ENCODE results near the gene MRPL21. TPM values are rescaled to one million over a fixed set of nuclear protein-coding genes. Genes with fewer than 3 reads are reported as not detected.

MRPL21 gene
- total and polyA plus RNA-seq, 2 donors from 2014 or later: 45.0 to 147 TPM

- intact Hi-C loops (cut with DNase I): no loop called here
- peaks cover 0 to 4% (median 0%) of the 10 kb centered on the region in 3 donors for H3K9me3 ChIP-seq (ENCODE audit: control insufficient read depth in 2 of 3, insufficient read depth in 1 of 3, low read length in 3 of 3)
- no peaks in the 10 kb centered on the region for H3K27me3 ChIP-seq (ENCODE audit: control insufficient read depth, insufficient read depth, low read length)
- H3K36me3 ChIP-seq (ENCODE audit: control insufficient read depth in 2 of 3, insufficient read depth in 3 of 3, low read length in 3 of 3): no peaks in the 10 kb centered on the region
- TF ChIP-seq CTCF (IDR thresholded peaks at IDR 0.05; ENCODE audit: borderline replicate concordance, extremely low read depth, insufficient read depth): no peak
- no peak overlapping the region for H3K9ac ChIP-seq (ENCODE audit: low read length in 3 of 3)
- no peak for DNase-seq
- H3K27ac ChIP-seq (ENCODE audit: low read depth in 2 of 2, low read length in 2 of 2): no peak overlapping the region
- no peak overlapping the region for H3K4me3 ChIP-seq (ENCODE audit: low read length in 3 of 3)
- FAIRE-seq: no peak
- H3K4me1 ChIP-seq (ENCODE audit: control insufficient read depth in 2 of 3, insufficient read depth in 2 of 3, low read depth in 1 of 3, low read length in 3 of 3): peaks cover 0 to 4% (median 0%) of the 10 kb centered on the region in 3 donors
Measured at GRCh38 chr11:68867066-68867465, 36.6 kb downstream of the MRPL21 start.

DNA sequence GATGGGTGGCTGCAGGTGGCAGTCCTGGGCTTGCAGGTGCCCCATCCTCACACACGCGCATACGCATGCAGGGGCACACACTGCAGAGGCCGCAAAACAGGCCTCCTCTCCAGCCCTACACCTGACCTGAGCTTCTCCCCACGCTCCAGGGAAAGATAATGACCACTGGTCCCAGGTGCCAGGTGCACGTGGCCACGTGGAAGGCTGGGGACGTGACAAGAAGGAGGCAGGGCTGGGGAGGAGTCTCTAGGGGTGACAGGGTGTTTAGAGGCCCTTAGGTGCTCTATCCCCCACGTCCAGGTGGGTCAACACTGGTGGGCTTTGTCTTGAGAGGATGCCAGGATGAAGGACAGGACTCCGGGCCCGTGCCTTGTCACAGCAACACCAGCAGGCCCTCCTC, 38.4 kb downstream of the MRPL21 start:
- no peaks in the 10 kb centered on the region for H3K4me1 ChIP-seq (ENCODE audit: control insufficient read depth in 2 of 3, insufficient read depth in 2 of 3, low read depth in 1 of 3, low read length in 3 of 3)
- no peak overlapping the region for H3K9ac ChIP-seq (ENCODE audit: low read length in 3 of 3)
- FAIRE-seq (no peak), DNase-seq (no peak)
- TF ChIP-seq CTCF (IDR thresholded peaks at IDR 0.05; ENCODE audit: borderline replicate concordance, extremely low read depth, insufficient read depth): no peak
- no peaks in the 10 kb centered on the region for H3K27me3 ChIP-seq (ENCODE audit: control insufficient read depth, insufficient read depth, low read length)
- peaks cover 0 to 4% (median 0%) of the 10 kb centered on the region in 3 donors for H3K9me3 ChIP-seq (ENCODE audit: control insufficient read depth in 2 of 3, insufficient read depth in 1 of 3, low read length in 3 of 3)
- no peak overlapping the region for H3K4me3 ChIP-seq (ENCODE audit: low read length in 3 of 3)
- no peaks in the 10 kb centered on the region for H3K36me3 ChIP-seq (ENCODE audit: control insufficient read depth in 2 of 3, insufficient read depth in 3 of 3, low read length in 3 of 3)
- no peak overlapping the region for H3K27ac ChIP-seq (ENCODE audit: low read depth in 2 of 2, low read length in 2 of 2)
- intact Hi-C loops (cut with DNase I): no loop called here

- intact Hi-C loops (cut with DNase I): no loop called here
- DNase-seq: no peak
- H3K4me3 ChIP-seq (ENCODE audit: low read length in 3 of 3): no peak overlapping the region
- no peaks in the 10 kb centered on the region for H3K36me3 ChIP-seq (ENCODE audit: control insufficient read depth in 2 of 3, insufficient read depth in 3 of 3, low read length in 3 of 3)
- H3K9me3 ChIP-seq (ENCODE audit: control insufficient read depth in 2 of 3, insufficient read depth in 1 of 3, low read length in 3 of 3): peaks cover 0 to 4% (median 0%) of the 10 kb centered on the region in 3 donors
- TF ChIP-seq CTCF (IDR thresholded peaks at IDR 0.05; ENCODE audit: borderline replicate concordance, extremely low read depth, insufficient read depth): no peak
- no peaks in the 10 kb centered on the region for H3K27me3 ChIP-seq (ENCODE audit: control insufficient read depth, insufficient read depth, low read length)
- no peak overlapping the region for H3K27ac ChIP-seq (ENCODE audit: low read depth in 2 of 2, low read length in 2 of 2)
- H3K9ac ChIP-seq (ENCODE audit: low read length in 3 of 3): no peak overlapping the region
- no peak for FAIRE-seq
- H3K4me1 ChIP-seq (ENCODE audit: control insufficient read depth in 2 of 3, insufficient read depth in 2 of 3, low read depth in 1 of 3, low read length in 3 of 3): no peaks in the 10 kb centered on the region
Measured at GRCh38 chr11:68863553-68864265, 39.9 kb downstream of the MRPL21 start.

Measured in kidney (tissue), 14 donors.